ENCODE data around the gene FGD5. TPM values are rescaled to one million over a fixed set of nuclear protein-coding genes. Genes with fewer than 3 reads are reported as not detected.
A peak's percentile ranks its signal among the peaks of the same experiment; 100 is the strongest.

The FGD5 gene
- total RNA-seq, 2 donors from 2014 or later = 15.3 to 17.0 TPM

DNA sequence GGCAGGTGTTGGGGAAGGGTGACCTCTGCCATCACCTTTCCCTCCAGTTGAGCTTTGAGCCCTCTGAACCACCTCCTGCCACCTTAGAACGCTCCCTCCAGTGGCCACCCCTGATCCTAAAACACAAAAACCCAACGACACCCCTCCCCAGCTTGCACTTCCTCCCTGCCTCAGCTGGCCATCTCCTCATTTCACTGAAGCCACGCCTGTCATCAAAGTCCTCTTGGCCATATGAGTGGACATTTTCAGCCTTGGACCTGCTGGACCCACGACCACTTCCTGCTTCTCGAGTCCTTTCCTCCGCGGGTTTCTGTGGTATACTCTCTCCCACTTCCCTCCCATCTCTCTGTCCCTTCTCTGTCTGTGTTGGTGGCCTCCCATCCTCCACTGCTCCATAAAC is 80.2 kb downstream of the FGD5 start:
- no peaks in the 10 kb centered on the region for H3K27me3 ChIP-seq (ENCODE audit: control insufficient read depth, insufficient read depth, low read length, poor library complexity, severe bottlenecking)
- no peaks in the 10 kb centered on the region for H3K9me3 Mint-ChIP-seq
- H3K36me3 ChIP-seq (ENCODE audit: control insufficient read depth, insufficient read depth, low read length) = no peaks in the 10 kb centered on the region
- no peak overlapping the region for H3K27ac ChIP-seq (ENCODE audit: low read depth, low read length)
- no peak overlapping the region for H3K4me3 ChIP-seq (ENCODE audit: low read length)
- no peaks in the 10 kb centered on the region for H3K4me1 ChIP-seq (ENCODE audit: control insufficient read depth, insufficient read depth, low read length)
- 76 to 79% methylated on average over 5 to 7 of the region's 7 CpGs for WGBS, 2 experiments (ENCODE audit: insufficient coverage in 1 of 2, insufficient read length in 1 of 2)
- H3K9me3 ChIP-seq (ENCODE audit: control insufficient read depth, low read length) = no peaks in the 10 kb centered on the region
- peaks cover 12% of the 10 kb centered on the region for H3K36me3 Mint-ChIP-seq (ENCODE audit: low read depth)
- no peaks in the 10 kb centered on the region for H3K27me3 Mint-ChIP-seq (ENCODE audit: insufficient read depth)
- no peak overlapping the region for H3K4me3 Mint-ChIP-seq
- no peak overlapping the region for H3K9ac ChIP-seq (ENCODE audit: extremely low read depth, low read length, poor library complexity, severe bottlenecking)
- TF ChIP-seq, protein P1, sequence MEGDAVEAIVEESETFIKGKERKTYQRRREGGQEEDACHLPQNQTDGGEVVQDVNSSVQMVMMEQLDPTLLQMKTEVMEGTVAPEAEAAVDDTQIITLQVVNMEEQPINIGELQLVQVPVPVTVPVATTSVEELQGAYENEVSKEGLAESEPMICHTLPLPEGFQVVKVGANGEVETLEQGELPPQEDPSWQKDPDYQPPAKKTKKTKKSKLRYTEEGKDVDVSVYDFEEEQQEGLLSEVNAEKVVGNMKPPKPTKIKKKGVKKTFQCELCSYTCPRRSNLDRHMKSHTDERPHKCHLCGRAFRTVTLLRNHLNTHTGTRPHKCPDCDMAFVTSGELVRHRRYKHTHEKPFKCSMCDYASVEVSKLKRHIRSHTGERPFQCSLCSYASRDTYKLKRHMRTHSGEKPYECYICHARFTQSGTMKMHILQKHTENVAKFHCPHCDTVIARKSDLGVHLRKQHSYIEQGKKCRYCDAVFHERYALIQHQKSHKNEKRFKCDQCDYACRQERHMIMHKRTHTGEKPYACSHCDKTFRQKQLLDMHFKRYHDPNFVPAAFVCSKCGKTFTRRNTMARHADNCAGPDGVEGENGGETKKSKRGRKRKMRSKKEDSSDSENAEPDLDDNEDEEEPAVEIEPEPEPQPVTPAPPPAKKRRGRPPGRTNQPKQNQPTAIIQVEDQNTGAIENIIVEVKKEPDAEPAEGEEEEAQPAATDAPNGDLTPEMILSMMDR (conservative IDR thresholded peaks at IDR 0.05) = peak; percentile 26
- DNase-seq = peak; percentile 52
- peaks cover 4% of the 10 kb centered on the region for H3K4me1 Mint-ChIP-seq
- H3K27ac Mint-ChIP-seq = no peak overlapping the region

DNA sequence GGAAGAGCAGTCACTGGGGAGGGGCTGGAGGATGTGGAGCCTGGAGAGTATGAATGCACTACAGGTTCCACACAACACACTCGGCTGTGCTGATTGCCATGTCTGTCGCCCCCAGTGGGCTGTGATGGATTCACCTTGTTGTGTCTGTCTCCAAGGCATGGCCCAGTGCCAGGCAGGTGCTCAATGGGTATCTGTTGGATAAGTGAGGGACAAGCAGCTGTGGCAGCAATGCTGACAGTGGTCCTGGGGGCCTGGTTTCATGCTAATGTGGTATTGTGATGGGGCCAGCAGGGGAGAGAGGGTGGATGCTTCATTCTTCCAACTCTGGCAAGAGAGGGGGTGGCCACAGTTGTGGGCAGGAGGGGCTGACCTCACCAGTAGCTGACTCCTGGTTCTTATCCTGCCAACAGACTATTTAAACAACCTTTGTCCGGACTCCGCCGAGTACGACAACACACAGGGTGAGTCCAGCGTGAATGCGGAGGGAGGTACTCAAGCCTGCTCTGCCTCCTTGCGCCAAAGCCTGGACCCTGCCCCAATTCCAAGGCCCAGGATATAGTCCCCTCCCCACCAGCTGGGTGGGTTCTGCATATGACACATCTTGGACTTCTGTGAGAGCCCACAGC is 81.3 kb downstream of the FGD5 start:
- Mint-ChIP-seq H3K27ac (no peak overlapping the region), H3K27me3 (ENCODE audit: insufficient read depth) (no peaks in the 10 kb centered on the region), H3K4me3 (no peak overlapping the region), H3K9me3 (peaks cover 6% of the 10 kb centered on the region), H3K36me3 (ENCODE audit: low read depth) (peaks cover 19% of the 10 kb centered on the region), H3K4me1 (peaks cover 4% of the 10 kb centered on the region)
- TF ChIP-seq, protein P1 (conservative IDR thresholded peaks at IDR 0.05) = peak; percentile 45
- Histone ChIP-seq H3K9ac (ENCODE audit: extremely low read depth, low read length, poor library complexity, severe bottlenecking) (no peak overlapping the region), H3K4me1 (ENCODE audit: control insufficient read depth, insufficient read depth, low read length) (no peaks in the 10 kb centered on the region), H3K27me3 (ENCODE audit: control insufficient read depth, insufficient read depth, low read length, poor library complexity, severe bottlenecking) (no peaks in the 10 kb centered on the region), H3K27ac (ENCODE audit: low read depth, low read length) (no peak overlapping the region), H3K9me3 (ENCODE audit: control insufficient read depth, low read length) (peaks cover 2% of the 10 kb centered on the region), H3K4me3 (ENCODE audit: low read length) (no peak overlapping the region), H3K36me3 (ENCODE audit: control insufficient read depth, insufficient read depth, low read length) (no peaks in the 10 kb centered on the region)
- WGBS, 2 experiments (ENCODE audit: insufficient coverage in 1 of 2, insufficient read length in 1 of 2) = 66 to 70% methylated on average over 7 to 9 of the region's 9 CpGs
- DNase-seq = peak; percentile 84

DNA sequence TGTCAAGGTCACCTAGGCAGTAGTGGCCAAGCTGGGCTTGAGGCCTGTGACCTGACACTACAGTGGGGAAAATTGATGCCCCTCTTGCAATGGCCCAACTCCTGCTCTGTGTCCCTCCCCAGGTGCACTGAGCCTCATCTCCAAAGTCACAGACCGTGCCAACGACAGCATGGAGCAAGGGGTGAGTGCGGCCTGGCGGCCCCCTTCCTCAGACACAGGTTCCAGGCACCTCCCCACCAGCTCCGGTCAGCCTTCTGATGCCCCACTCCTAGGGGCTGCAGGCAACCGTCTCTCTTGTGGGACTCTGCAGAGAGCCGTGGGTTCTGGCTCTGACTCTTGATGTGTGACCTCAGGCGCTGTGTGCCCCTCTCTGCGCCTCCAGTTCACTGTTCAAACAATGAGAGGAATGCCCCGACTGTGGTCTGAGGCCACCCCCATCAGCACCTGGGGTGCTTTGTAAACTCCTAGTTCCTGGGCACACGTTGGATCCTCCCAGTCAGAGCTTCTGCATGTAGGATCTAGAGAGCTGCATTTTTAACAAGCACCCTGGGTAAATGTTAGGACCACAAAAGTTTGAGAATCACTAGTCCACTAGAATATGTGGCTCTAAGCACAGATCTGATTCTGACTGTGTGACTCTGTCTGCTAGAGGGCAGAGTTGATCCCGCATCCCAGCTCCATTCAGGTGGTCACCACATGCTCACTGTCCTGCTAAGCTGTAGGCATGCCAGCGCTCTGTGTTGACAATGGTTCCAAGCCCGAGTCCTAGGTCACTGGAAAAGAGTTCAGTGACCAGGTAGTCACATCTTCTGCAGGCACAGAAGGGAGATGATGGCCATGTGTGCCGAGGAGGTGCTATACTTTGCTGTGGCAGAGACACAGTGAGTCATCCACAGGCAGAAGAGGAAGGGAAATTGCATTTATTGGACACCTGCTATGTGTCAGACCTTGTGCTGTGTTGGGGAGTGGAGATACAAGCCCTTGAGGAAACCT is 82.4 kb downstream of the FGD5 start:
- no peaks in the 10 kb centered on the region for H3K36me3 ChIP-seq (ENCODE audit: control insufficient read depth, insufficient read depth, low read length)
- WGBS, 2 experiments (ENCODE audit: insufficient coverage in 1 of 2, insufficient read length in 1 of 2) = 73 to 83% methylated on average over 12 to 15 of the region's 15 CpGs
- no peak overlapping the region for H3K4me3 ChIP-seq (ENCODE audit: low read length)
- H3K27me3 ChIP-seq (ENCODE audit: control insufficient read depth, insufficient read depth, low read length, poor library complexity, severe bottlenecking) = no peaks in the 10 kb centered on the region
- Mint-ChIP-seq H3K27me3 (ENCODE audit: insufficient read depth) (no peaks in the 10 kb centered on the region), H3K4me1 (peaks cover 4% of the 10 kb centered on the region), H3K36me3 (ENCODE audit: low read depth) (peaks cover 24% of the 10 kb centered on the region), H3K27ac (no peak overlapping the region), H3K9me3 (peaks cover 9% of the 10 kb centered on the region), H3K4me3 (no peak overlapping the region)
- H3K4me1 ChIP-seq (ENCODE audit: control insufficient read depth, insufficient read depth, low read length) = no peaks in the 10 kb centered on the region
- no peak overlapping the region for H3K27ac ChIP-seq (ENCODE audit: low read depth, low read length)
- H3K9ac ChIP-seq (ENCODE audit: extremely low read depth, low read length, poor library complexity, severe bottlenecking) = no peak overlapping the region
- TF ChIP-seq, protein P1 (conservative IDR thresholded peaks at IDR 0.05) = no peak
- DNase-seq = no peak
- peaks cover 8% of the 10 kb centered on the region for H3K9me3 ChIP-seq (ENCODE audit: control insufficient read depth, low read length)
